TTC549 (cell line): Measurements from ENCODE around the gene UBE2F.
"Not testable (repeated sequence)": the region's sequence is repeated elsewhere in the genome, so short reads cannot be mapped to it uniquely, and the experiment has no call there.

ENCODE experiments used
- FAIRE-seq: peaks from 2 replicates; lab custom pipeline; 2012; peaks lifted over from hg19 to GRCh38; lab: Jason Lieb, UNC

The UBE2F gene

GRCh38 chr2:237944302-237944701 is 22.5 kb upstream of the UBE2F start:
- FAIRE-seq: no peak

GRCh38 chr2:237946423-237946822 is 20.4 kb upstream of the UBE2F start:
- FAIRE-seq: no peak

- FAIRE-seq: not testable (repeated sequence)
Observed at GRCh38 chr2:237951354-237951753, 15.5 kb upstream of the UBE2F start.

- FAIRE-seq: no peak
Observed at GRCh38 chr2:237951878-237952277, 14.9 kb upstream of the UBE2F start.

GRCh38 chr2:237952851-237953250 is 14.0 kb upstream of the UBE2F start:
- FAIRE-seq: no peak

GRCh38 chr2:237955640-237956401 is 11.0 kb upstream of the UBE2F start:
- FAIRE-seq: no peak

GRCh38 chr2:237956402-237956736 is 10.4 kb upstream of the UBE2F start:
- no peak for FAIRE-seq

- FAIRE-seq: no peak
Observed at GRCh38 chr2:237961637-237962036, 5.2 kb upstream of the UBE2F start.

GRCh38 chr2:237962432-237963084 is 4.3 kb upstream of the UBE2F start:
- FAIRE-seq: no peak

GRCh38 chr2:237963490-237963991 is 3.3 kb upstream of the UBE2F start:
- FAIRE-seq: not testable (repeated sequence)

- no peak for FAIRE-seq
Observed at GRCh38 chr2:237964194-237964577, 2.6 kb upstream of the UBE2F start.

GRCh38 chr2:237964578-237965404 is 2.0 kb upstream of the UBE2F start:
- no peak for FAIRE-seq

- not testable (repeated sequence) for FAIRE-seq
Observed at GRCh38 chr2:237965844-237966243, 970 bp upstream of the UBE2F start.

- FAIRE-seq: no peak
Observed at GRCh38 chr2:237966250-237966564, 607 bp upstream of the UBE2F start.

- FAIRE-seq: no peak
Observed at GRCh38 chr2:237967463-237967951, 693 bp downstream of the UBE2F start.

- FAIRE-seq: no peak
Observed at GRCh38 chr2:237968048-237968862, 1.4 kb downstream of the UBE2F start.

- no peak for FAIRE-seq
Observed at GRCh38 chr2:237971661-237972060, 4.8 kb downstream of the UBE2F start.

GRCh38 chr2:237972211-237972610 is 5.4 kb downstream of the UBE2F start:
- no peak for FAIRE-seq

GRCh38 chr2:237972936-237973335 is 6.1 kb downstream of the UBE2F start:
- no peak for FAIRE-seq

GRCh38 chr2:237977380-237977779 is 10.6 kb downstream of the UBE2F start:
- no peak for FAIRE-seq

- FAIRE-seq: no peak
Observed at GRCh38 chr2:237978058-237978712, 11.4 kb downstream of the UBE2F start.

GRCh38 chr2:237979331-237979730 is 12.5 kb downstream of the UBE2F start:
- no peak for FAIRE-seq
